Measurements from ENCODE around the gene COL5A1. TPM values are rescaled to one million over a fixed set of nuclear protein-coding genes. Genes with fewer than 3 reads are reported as not detected.

COL5A1 gene
- total RNA-seq, 1 donor from 2014 or later: 79.4 TPM

- ATAC-seq (no peak), DNase-seq (ENCODE audit: low spot score) (no peak)
- intact Hi-C loops (cut with DNase I): no loop called here
Observed at GRCh38 chr9:134827993-134828392, 186.4 kb downstream of the COL5A1 start.

GRCh38 chr9:134828892-134829291 lies 187.3 kb downstream of the COL5A1 start:
- no peak for ATAC-seq
- intact Hi-C loops (cut with DNase I): no loop called here
- no peak for DNase-seq (ENCODE audit: low spot score)

- intact Hi-C loops (cut with DNase I): no loop called here
- no peak for DNase-seq (ENCODE audit: low spot score)
- no peak for ATAC-seq
Observed at GRCh38 chr9:134829356-134829937, 187.8 kb downstream of the COL5A1 start.

GRCh38 chr9:134830126-134830525 lies 188.5 kb downstream of the COL5A1 start:
- intact Hi-C loops (cut with DNase I): no loop called here
- DNase-seq (ENCODE audit: low spot score) (no peak), ATAC-seq (no peak)

- intact Hi-C loops (cut with DNase I): no loop called here
Observed at GRCh38 chr9:134830926-134831720, 189.5 kb downstream of the COL5A1 start.

GRCh38 chr9:134832471-134832870 lies 190.9 kb downstream of the COL5A1 start:
- DNase-seq (ENCODE audit: low spot score) (no peak), ATAC-seq (no peak)
- intact Hi-C loops (cut with DNase I): no loop called here

More at GRCh38 chr9:134830926-134831720, 189.5 kb downstream of the COL5A1 start:
- DNase-seq (ENCODE audit: low spot score) (no peak), ATAC-seq (no peak)

GRCh38 chr9:134833294-134833880 lies 191.8 kb downstream of the COL5A1 start:
- intact Hi-C loops (cut with DNase I): no loop called here
- DNase-seq (ENCODE audit: low spot score): no peak

GRCh38 chr9:134834217-134834956 lies 192.8 kb downstream of the COL5A1 start:
- DNase-seq (ENCODE audit: low spot score): no peak
- no peak for ATAC-seq
- intact Hi-C loops (cut with DNase I): no loop called here

More at GRCh38 chr9:134833294-134833880, 191.8 kb downstream of the COL5A1 start:
- no peak for ATAC-seq

- intact Hi-C loops (cut with DNase I): no loop called here
- peak; percentile 7 for ATAC-seq
Observed at GRCh38 chr9:134834957-134835419, 193.4 kb downstream of the COL5A1 start.

GRCh38 chr9:134835448-134835847 lies 193.8 kb downstream of the COL5A1 start:
- ATAC-seq (peak; percentile 86), DNase-seq (ENCODE audit: low spot score) (no peak)
- intact Hi-C loops (cut with DNase I): no loop called here

More at GRCh38 chr9:134834957-134835419, 193.4 kb downstream of the COL5A1 start:
- DNase-seq (ENCODE audit: low spot score): no peak

GRCh38 chr9:134835987-134836386 lies 194.4 kb downstream of the COL5A1 start:
- intact Hi-C loops (cut with DNase I): no loop called here
- no peak for DNase-seq (ENCODE audit: low spot score)
- no peak for ATAC-seq

GRCh38 chr9:134836406-134836970 lies 194.9 kb downstream of the COL5A1 start:
- no peak for DNase-seq (ENCODE audit: low spot score)
- ATAC-seq: no peak
- intact Hi-C loops (cut with DNase I): no loop called here

- ATAC-seq: no peak
- no peak for DNase-seq (ENCODE audit: low spot score)
- intact Hi-C loops (cut with DNase I): no loop called here
Observed at GRCh38 chr9:134837529-134837928, 195.9 kb downstream of the COL5A1 start.

- intact Hi-C loops (cut with DNase I): no loop called here
- ATAC-seq (no peak), DNase-seq (ENCODE audit: low spot score) (no peak)
Observed at GRCh38 chr9:134838651-134839454, 197.2 kb downstream of the COL5A1 start.

GRCh38 chr9:134839455-134840125 lies 198.0 kb downstream of the COL5A1 start:
- intact Hi-C loops (cut with DNase I): no loop called here
- DNase-seq (ENCODE audit: low spot score): no peak
- no peak for ATAC-seq

GRCh38 chr9:134840511-134840910 lies 198.9 kb downstream of the COL5A1 start:
- DNase-seq (ENCODE audit: low spot score): no peak
- intact Hi-C loops (cut with DNase I): no loop called here
- ATAC-seq: no peak

GRCh38 chr9:134841180-134841904 lies 199.7 kb downstream of the COL5A1 start:
- intact Hi-C loops (cut with DNase I): no loop called here
- DNase-seq (ENCODE audit: low spot score) (no peak), ATAC-seq (no peak)

Data from sciatic nerve (tissue), 2 donors.